Measurements from ENCODE around the gene CAPN7. TPM values are rescaled to one million over a fixed set of nuclear protein-coding genes. Genes with fewer than 3 reads are reported as not detected.

Gene CAPN7
- polyA plus RNA-seq, 3 donors: 11.7 to 20.8 (median 14.7) TPM

- Histone ChIP-seq H3K9ac (ENCODE audit: insufficient read depth, low read length, poor library complexity, severe bottlenecking) (no peak overlapping the region), H3K27me3 (ENCODE audit: control insufficient read depth in 2 of 2, insufficient read depth in 2 of 2, low read length in 2 of 2) (no peaks in the 10 kb centered on the region), H2AFZ (ENCODE audit: insufficient read depth, low read depth, low read length, poor library complexity, severe bottlenecking) (no peak overlapping the region), H3K4me2 (replicated peaks; ENCODE audit: extremely low read depth, low read length, poor library complexity, severe bottlenecking) (no peak overlapping the region), H3K4me3 (replicated peaks in 1 of 3; ENCODE audit: low read depth in 2 of 3, low read length in 3 of 3) (no peak overlapping the region), H3K36me3 (replicated peaks in 1 of 2; ENCODE audit: control insufficient read depth in 1 of 2, insufficient read depth in 2 of 2, low read length in 2 of 2) (peaks cover 18 to 28% of the 10 kb centered on the region in 2 donors), H4K20me1 (ENCODE audit: insufficient read depth, low read length) (no peaks in the 10 kb centered on the region), H3K9me3 (replicated peaks in 1 of 2; ENCODE audit: control insufficient read depth in 1 of 2, insufficient read depth in 1 of 2, low read length in 2 of 2) (no peaks in the 10 kb centered on the region), H3K4me1 (ENCODE audit: control insufficient read depth in 1 of 2, insufficient read depth in 2 of 2, low read length in 2 of 2) (peaks cover 57 to 65% of the 10 kb centered on the region in 2 donors), H3K79me2 (ENCODE audit: insufficient read depth, low read length) (peaks cover 27% of the 10 kb centered on the region), H3K27ac (ENCODE audit: low read depth in 1 of 2, low read length in 2 of 2) (no peak overlapping the region)
- peaks cover 0 to 7% (median 2%) of the 10 kb centered on the region in 7 donors for H3K9me3 Mint-ChIP-seq
- H3K4me3 Mint-ChIP-seq: no peak overlapping the region
- no peak for TF ChIP-seq CTCF (IDR thresholded peaks at IDR 0.05)
- peak overlapping the region in 3 of 7 donors; percentile 0 to 77 (median 0) for H3K27ac Mint-ChIP-seq
- DNase-seq: no peak
- peaks cover 57% of the 10 kb centered on the region for H3K4me1 Mint-ChIP-seq
- H3K27me3 Mint-ChIP-seq (ENCODE audit: low read depth in 3 of 3): peaks cover 0 to 12% (median 7%) of the 10 kb centered on the region in 3 donors
- WGBS (ENCODE audit: insufficient coverage): 100% methylated on average over 2 of the region's 3 CpGs
- peaks cover 57% of the 10 kb centered on the region in 2 donors for H3K36me3 Mint-ChIP-seq
- intact Hi-C loops (cut with micrococcal nuclease): loop anchor here (5.0 kb wide), 1 partner anchor 33 kb away; the partner anchor contains the start of gene SH3BP5 (in 2 of the 2)
Observed at GRCh38 chr3:15299036-15299435, 93.0 kb downstream of the CAPN7 start.

GRCh38 chr3:15300323-15301078 lies 94.5 kb downstream of the CAPN7 start:
- no peaks in the 10 kb centered on the region for H3K9me3 ChIP-seq (replicated peaks in 1 of 2; ENCODE audit: control insufficient read depth in 1 of 2, insufficient read depth in 1 of 2, low read length in 2 of 2)
- H3K9ac ChIP-seq (ENCODE audit: insufficient read depth, low read length, poor library complexity, severe bottlenecking): peak overlapping the region; percentile 60
- TF ChIP-seq CTCF (IDR thresholded peaks at IDR 0.05): peak; percentile 5
- peaks cover 32% of the 10 kb centered on the region for H3K79me2 ChIP-seq (ENCODE audit: insufficient read depth, low read length)
- peak; percentile 87 to 97 (median 95) for DNase-seq
- no CpG with 5 or more reads among the region's 8 CpGs for WGBS (ENCODE audit: insufficient coverage)
- intact Hi-C loops (cut with micrococcal nuclease): loop anchor here in 1 of 2 donors (5.0 kb wide), 1 partner anchor 33 kb away; no protein-coding TSS in a partner anchor
- H4K20me1 ChIP-seq (ENCODE audit: insufficient read depth, low read length): no peaks in the 10 kb centered on the region
- Mint-ChIP-seq H3K27me3 (ENCODE audit: low read depth in 3 of 3) (peaks cover 0 to 8% (median 8%) of the 10 kb centered on the region in 3 donors), H3K27ac (peak overlapping the region; percentile 91 to 99 (median 97)), H3K36me3 (peaks cover 61 to 70% of the 10 kb centered on the region in 2 donors), H3K4me1 (peaks cover 46% of the 10 kb centered on the region), H3K4me3 (peak overlapping the region in 1 of 2 donors; percentile 57), H3K9me3 (peaks cover 0 to 6% (median 2%) of the 10 kb centered on the region in 7 donors)
- H3K4me2 ChIP-seq (replicated peaks; ENCODE audit: extremely low read depth, low read length, poor library complexity, severe bottlenecking): peak overlapping the region; percentile 33
- H3K27ac ChIP-seq (ENCODE audit: low read depth in 1 of 2, low read length in 2 of 2): peak overlapping the region; percentile 67 to 93
- peaks cover 21 to 31% of the 10 kb centered on the region in 2 donors for H3K36me3 ChIP-seq (replicated peaks in 1 of 2; ENCODE audit: control insufficient read depth in 1 of 2, insufficient read depth in 2 of 2, low read length in 2 of 2)
- H2AFZ ChIP-seq (ENCODE audit: insufficient read depth, low read depth, low read length, poor library complexity, severe bottlenecking): no peak overlapping the region
- no peak overlapping the region for H3K4me3 ChIP-seq (replicated peaks in 1 of 3; ENCODE audit: low read depth in 2 of 3, low read length in 3 of 3)
- peaks cover 44 to 55% of the 10 kb centered on the region in 2 donors for H3K4me1 ChIP-seq (ENCODE audit: control insufficient read depth in 1 of 2, insufficient read depth in 2 of 2, low read length in 2 of 2)
- no peaks in the 10 kb centered on the region for H3K27me3 ChIP-seq (ENCODE audit: control insufficient read depth in 2 of 2, insufficient read depth in 2 of 2, low read length in 2 of 2)
